IPS-15b (cell line): Measurements from ENCODE around the gene HTR2B.
"Not testable (repeated sequence)": the region's sequence is repeated elsewhere in the genome, so short reads cannot be mapped to it uniquely, and the experiment has no call there.

Experiments used
- H3K27me3 ChIP-seq: one replicate; pipeline ENCODE4 v1.6.1; 2013; ENCODE audit warnings: low read length; ENCODE audit not compliant: control insufficient read depth, insufficient read depth
- H3K36me3 ChIP-seq: one replicate; pipeline ENCODE4 v1.6.1; 2013; ENCODE audit warnings: low read length; ENCODE audit not compliant: control insufficient read depth, insufficient read depth
- H3K4me1 ChIP-seq: one replicate; pipeline ENCODE4 v1.6.1; 2013; ENCODE audit warnings: mild to moderate bottlenecking, low read length; ENCODE audit not compliant: control insufficient read depth, insufficient read depth
- H3K4me3 ChIP-seq: one replicate; pipeline ENCODE4 v1.5.1; 2013; ENCODE audit warnings: low read depth, low read length
- H3K9ac ChIP-seq: one replicate; pipeline ENCODE4 v1.6.1; 2013; ENCODE audit warnings: low read depth, mild to moderate bottlenecking, low read length
- H3K9me3 ChIP-seq: one replicate; pipeline ENCODE4 v1.6.1; 2013; ENCODE audit warnings: mild to moderate bottlenecking, low read length; ENCODE audit not compliant: control insufficient read depth, insufficient read depth

HTR2B gene

DNA sequence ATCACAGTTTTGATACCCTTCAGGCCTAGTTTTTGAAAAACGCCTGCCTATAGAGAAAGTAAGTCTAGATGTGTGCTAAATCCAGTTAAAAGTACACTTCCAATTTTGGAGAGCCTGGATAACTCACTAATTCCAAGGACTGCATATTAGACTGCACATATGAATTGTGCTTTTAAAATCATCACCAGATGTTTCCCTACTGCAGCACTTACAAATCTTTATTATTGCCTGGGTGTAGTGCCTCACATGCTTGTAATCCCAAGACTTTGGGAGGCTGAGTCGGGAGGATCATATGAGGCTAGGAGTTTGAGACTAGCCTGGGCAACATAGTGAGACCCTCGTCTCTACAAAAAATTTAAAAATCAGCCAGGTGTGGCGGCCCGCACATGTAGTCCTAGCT is 35.9 kb upstream of the HTR2B start:
- Histone ChIP-seq H3K36me3 (no peaks in the 10 kb centered on the region), H3K4me3 (no peak overlapping the region), H3K27me3 (no peaks in the 10 kb centered on the region), H3K9ac (no peak overlapping the region), H3K4me1 (peaks cover 3% of the 10 kb centered on the region), H3K9me3 (no peaks in the 10 kb centered on the region)

DNA sequence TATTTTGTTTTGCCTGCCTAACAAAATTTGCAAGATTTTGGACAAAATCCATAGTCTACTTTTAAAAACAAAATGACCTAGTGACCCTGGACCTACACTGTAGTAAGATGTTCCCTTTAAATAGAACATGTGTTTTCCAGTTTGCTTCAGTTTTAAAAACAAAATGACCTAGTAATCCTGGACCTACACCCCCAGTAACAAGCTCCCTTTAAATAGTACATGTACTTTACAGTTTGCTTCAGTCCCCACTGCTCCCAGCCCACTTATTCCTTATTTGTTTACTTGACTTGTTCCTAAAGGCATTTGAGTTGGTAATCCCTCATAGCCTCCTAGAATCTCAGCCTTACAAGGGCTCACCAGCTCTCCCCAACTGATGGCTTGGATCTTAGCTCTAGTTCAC is 34.5 kb upstream of the HTR2B start:
- H3K36me3 ChIP-seq, result peaks cover 3% of the 10 kb centered on the region
- H3K4me3 ChIP-seq, result no peak overlapping the region
- peaks cover 3% of the 10 kb centered on the region for H3K4me1 ChIP-seq
- H3K9me3 ChIP-seq, result no peaks in the 10 kb centered on the region
- no peak overlapping the region for H3K9ac ChIP-seq
- H3K27me3 ChIP-seq, result no peaks in the 10 kb centered on the region

DNA sequence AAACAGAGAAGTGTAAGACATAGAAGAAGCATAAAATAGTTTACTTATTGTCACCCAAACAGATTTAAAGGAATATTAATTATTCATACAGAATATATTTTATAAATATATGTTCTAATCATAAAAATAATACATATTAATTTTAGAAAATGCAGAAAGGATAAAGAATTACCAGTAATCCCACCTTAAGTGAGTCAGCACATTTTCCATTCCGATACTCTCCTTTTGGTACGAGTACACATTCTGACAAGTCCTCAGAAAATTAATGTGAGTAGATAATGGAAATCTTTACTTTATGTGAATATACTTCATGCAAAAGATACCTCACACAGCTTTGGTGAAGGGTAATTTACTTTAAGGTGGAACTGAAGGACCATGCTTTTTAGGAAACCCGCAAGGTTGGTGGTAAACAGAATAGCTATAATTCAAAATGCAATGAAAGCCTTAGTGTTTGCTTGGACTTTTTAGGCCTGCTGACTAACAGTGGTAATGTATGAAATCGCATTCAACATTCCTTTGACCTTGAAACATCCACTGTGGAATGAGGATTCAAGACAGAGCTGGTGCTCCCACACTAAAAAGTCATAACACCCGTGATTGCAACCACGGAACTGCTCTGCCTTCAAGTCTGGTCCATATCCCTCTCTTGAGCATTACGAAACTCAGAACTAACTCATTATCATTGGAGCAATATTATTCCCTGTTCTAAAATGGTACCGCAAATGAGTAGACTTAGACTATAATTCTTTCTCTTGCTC is 28.1 kb upstream of the HTR2B start:
- Histone ChIP-seq H3K9me3 (no peaks in the 10 kb centered on the region), H3K4me3 (no peak overlapping the region), H3K36me3 (peaks cover 13% of the 10 kb centered on the region), H3K27me3 (no peaks in the 10 kb centered on the region), H3K9ac (no peak overlapping the region), H3K4me1 (no peaks in the 10 kb centered on the region)

DNA sequence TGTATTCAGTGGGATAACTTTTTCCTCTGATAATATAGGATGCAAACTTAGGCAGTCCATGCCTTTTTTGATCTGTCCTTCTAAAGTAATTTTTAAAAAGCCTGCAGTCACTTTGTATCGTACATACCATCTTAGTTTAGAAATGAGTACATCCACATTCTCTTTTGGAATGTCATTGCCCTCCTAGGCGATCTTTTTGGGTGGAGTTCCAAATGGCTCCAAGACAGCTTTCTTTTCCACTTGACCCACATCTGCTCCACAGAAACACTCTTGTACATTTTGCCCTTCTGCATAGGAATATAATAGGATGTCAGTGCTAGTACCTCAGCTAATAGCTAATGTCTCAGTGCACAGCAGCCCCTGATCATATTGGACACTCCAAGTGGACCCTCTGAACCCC is 21.8 kb upstream of the HTR2B start:
- peaks cover 6% of the 10 kb centered on the region for H3K36me3 ChIP-seq
- H3K9me3 ChIP-seq, result no peaks in the 10 kb centered on the region
- no peak overlapping the region for H3K4me3 ChIP-seq
- no peaks in the 10 kb centered on the region for H3K4me1 ChIP-seq
- H3K9ac ChIP-seq, result no peak overlapping the region
- no peaks in the 10 kb centered on the region for H3K27me3 ChIP-seq

DNA sequence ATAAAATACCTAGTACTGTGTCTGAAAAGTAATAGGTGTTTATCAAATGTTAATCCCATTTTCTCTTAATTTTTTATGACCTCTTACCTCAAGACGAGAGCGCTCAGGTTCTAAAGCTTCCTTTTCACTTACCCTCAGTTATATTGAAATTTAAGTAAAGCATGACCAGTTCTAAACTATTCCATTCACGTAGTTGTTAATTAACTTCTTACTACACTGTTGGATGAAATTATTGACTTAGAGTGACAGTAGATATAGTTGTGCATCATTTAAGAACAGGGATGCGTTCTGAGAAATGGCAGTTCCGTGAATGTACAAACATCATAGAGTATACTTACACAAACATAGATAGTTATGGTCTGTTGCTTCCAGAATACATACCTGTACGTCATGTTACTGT is 20.1 kb upstream of the HTR2B start:
- peaks cover 6% of the 10 kb centered on the region for H3K36me3 ChIP-seq
- H3K9ac ChIP-seq, result no peak overlapping the region
- no peaks in the 10 kb centered on the region for H3K4me1 ChIP-seq
- H3K4me3 ChIP-seq, result no peak overlapping the region
- H3K27me3 ChIP-seq, result no peaks in the 10 kb centered on the region
- no peaks in the 10 kb centered on the region for H3K9me3 ChIP-seq

DNA sequence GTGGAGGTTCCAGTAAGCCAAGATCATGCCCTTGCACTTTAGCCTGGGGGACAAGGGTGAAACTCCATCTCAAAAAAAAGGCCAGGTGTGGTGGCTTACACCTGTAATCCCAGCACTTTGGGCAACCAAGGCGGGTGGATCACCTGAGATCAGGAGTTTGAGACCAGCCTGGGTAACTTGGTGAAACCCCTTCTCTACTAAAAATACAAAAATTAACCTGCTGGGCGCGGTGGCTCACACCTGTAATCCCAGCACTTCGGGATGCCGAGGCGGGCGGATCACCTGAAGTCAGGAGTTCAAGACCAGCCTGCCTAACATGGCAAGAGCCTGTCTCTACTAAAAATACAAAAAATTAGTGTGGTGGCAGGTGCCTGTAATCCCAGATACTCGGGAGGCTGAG is 16.0 kb upstream of the HTR2B start:
- H3K4me1 ChIP-seq, H3K36me3 ChIP-seq, H3K9me3 ChIP-seq, H3K27me3 ChIP-seq, H3K4me3 ChIP-seq, H3K9ac ChIP-seq: not testable (repeated sequence)

DNA sequence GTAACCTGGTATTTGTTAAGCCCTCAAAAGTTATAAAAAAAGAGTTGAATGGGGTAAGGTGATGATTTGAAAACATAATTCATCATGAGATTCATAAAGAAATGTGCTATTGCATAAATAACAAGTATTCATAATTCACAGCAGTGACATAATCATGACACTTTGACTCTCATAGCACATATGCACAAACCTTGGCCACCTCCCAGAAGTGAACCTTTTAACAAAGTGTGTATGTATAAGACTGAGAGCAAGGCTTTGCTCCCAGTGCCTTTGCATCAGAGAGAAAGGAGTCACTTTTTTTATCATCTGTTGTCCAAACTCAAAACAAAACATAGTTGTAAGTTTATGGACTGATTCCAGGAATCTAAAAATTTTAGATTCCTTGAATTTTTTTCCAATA is 15.0 kb upstream of the HTR2B start:
- Histone ChIP-seq H3K36me3 (no peaks in the 10 kb centered on the region), H3K27me3 (no peaks in the 10 kb centered on the region), H3K4me1 (no peaks in the 10 kb centered on the region), H3K4me3 (no peak overlapping the region), H3K9ac (no peak overlapping the region), H3K9me3 (no peaks in the 10 kb centered on the region)

DNA sequence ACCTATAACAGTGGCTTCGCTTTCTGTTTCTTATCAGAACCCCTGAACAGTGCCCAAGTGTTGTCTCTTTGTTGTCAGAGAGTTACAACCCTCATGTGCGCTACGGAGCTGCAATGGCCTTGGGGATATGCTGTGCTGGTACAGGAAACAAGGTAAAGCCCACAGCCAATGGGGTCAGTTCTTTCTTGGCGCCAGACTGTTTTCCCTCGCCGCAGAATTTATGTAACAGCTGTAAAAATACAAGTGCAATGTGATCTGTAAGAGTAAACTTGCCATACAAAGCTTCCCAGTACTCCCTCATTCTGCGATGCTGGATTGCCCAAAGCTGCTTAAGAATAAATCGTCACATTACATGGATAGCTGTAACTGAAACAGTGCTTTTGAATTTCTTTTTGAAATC is 13.9 kb upstream of the HTR2B start:
- no peaks in the 10 kb centered on the region for H3K4me1 ChIP-seq
- H3K27me3 ChIP-seq, result no peaks in the 10 kb centered on the region
- no peak overlapping the region for H3K9ac ChIP-seq
- H3K9me3 ChIP-seq, result no peaks in the 10 kb centered on the region
- no peaks in the 10 kb centered on the region for H3K36me3 ChIP-seq
- no peak overlapping the region for H3K4me3 ChIP-seq

DNA sequence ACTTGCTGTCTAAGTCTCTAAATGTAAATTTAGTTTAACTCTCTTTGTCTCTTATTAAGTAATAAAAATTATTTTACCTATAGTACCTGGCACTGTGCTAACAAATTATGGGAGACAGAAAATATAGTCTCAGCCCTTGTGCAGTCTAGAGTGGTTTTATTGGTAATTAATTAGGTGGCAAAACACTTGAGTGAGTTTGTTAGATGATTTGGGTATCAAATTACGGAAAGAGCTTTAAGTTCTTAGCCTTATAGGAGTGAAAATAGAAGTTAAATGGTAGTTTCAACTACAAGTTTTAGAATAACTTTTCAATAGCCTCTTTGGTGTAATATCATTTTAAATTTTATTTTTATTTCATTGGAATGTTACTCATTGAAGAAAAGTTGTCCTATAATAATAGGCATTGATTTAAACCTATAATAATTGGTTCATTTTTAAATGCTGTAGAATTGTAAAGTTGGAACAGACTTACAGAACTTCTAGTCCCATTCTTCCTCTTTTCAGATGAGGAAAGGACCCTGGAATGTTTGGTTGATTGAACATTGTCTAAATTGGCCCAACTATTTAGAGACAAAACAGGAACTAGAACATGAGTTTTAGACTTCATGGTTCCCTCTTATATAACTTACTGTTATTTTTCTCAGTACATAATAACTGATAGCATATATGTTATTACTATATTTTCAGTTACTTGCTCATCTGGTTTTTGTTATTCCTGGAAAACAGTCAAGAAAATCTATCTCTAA is 10.2 kb upstream of the HTR2B start:
- no peaks in the 10 kb centered on the region for H3K27me3 ChIP-seq
- no peaks in the 10 kb centered on the region for H3K9me3 ChIP-seq
- H3K9ac ChIP-seq, result no peak overlapping the region
- no peaks in the 10 kb centered on the region for H3K4me1 ChIP-seq
- no peak overlapping the region for H3K4me3 ChIP-seq
- no peaks in the 10 kb centered on the region for H3K36me3 ChIP-seq

DNA sequence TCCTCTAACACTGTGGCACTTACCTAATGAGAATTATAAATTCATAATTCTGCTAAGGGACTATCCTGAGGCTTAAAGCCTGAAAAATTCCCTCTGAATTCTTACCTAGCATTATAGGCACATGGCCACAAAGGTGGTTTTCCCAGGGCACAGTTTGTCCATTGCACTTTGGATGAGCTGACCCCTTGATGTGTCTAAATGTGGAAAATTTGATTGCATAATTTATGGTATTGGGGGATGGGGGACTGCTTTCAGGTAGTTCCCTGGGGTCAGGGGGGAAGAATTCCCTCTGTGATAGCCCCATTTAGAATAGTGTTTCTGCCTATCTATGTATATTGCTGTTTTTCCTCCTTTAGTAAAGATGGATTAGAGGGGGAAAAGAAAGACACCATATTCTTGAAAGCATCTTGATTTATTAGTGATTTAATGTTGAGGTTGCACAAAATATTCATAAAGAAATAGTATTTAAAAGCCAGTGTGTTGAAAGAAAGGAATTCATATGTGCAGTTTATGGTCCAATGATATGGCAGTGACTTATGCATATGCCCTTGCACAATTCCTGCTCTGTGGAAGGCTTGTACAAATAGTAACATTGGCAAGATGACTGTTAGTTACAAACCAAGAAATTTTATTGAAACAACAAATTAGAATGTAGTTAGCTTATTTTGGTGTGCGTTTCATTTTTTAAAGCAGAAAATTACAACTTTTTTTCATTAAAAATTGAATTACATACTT is 8.7 kb upstream of the HTR2B start:
- Histone ChIP-seq H3K4me3 (no peak overlapping the region), H3K9me3 (no peaks in the 10 kb centered on the region), H3K36me3 (no peaks in the 10 kb centered on the region), H3K9ac (no peak overlapping the region), H3K27me3 (no peaks in the 10 kb centered on the region), H3K4me1 (no peaks in the 10 kb centered on the region)

DNA sequence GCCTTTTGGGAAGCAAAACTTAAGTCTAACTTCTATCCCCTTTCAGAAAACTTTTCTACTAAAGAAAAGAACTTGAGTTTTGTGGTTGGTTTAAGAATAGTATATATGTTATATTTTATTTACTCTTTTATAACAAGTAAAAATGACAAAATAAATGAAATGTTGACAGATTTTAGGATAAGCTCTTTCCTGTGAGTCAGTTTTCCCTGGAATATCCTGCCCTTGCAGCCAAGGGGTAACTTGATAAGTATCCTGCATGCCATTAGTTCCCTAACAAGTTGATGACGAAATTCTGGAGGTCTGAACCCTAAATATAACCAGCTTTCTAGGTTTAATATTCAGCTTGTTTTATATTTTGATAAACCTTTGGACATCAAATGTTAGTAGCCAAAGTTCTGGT is 7.3 kb upstream of the HTR2B start:
- Histone ChIP-seq H3K4me3 (no peak overlapping the region), H3K4me1 (no peaks in the 10 kb centered on the region), H3K9me3 (no peaks in the 10 kb centered on the region), H3K27me3 (no peaks in the 10 kb centered on the region), H3K9ac (no peak overlapping the region), H3K36me3 (no peaks in the 10 kb centered on the region)
